ENCODE data around the gene DUSP11. TPM values are rescaled to one million over a fixed set of nuclear protein-coding genes. Genes with fewer than 3 reads are reported as not detected.
"Not testable (repeated sequence)": the region's sequence is repeated elsewhere in the genome, so short reads cannot be mapped to it uniquely, and the experiment has no call there.

DUSP11 gene
- total RNA-seq, 1 donor from 2014 or later, result 29.8 TPM

DNA sequence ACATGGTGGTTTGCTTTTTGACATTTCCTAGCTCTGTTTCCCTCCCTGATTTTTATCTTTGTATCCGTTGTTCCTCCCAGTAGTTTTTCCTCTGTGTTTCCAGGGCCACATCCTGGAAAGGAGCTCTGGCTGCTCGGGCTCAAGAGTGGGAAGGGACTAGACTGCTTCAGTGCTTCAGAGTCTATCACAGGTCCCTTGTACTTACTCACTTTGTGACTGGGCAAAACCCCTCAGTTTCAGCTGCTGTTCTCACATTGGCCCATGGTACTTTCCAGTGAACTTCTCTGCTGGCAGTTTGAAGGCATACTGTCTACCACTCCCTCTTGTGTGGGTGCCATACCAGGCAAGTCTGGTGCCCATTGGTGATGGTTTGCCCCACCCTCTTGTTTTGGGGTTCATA lies 41.3 kb upstream of the DUSP11 start:
- H3K27me3 ChIP-seq (ENCODE audit: control insufficient read depth, insufficient read depth, low read length), result no peaks in the 10 kb centered on the region
- no peak for DNase-seq (ENCODE audit: low read depth)
- no peaks in the 10 kb centered on the region for H3K36me3 ChIP-seq (ENCODE audit: control insufficient read depth, insufficient read depth, low read length)
- H3K4me3 ChIP-seq (ENCODE audit: low read depth, low read length), result no peak overlapping the region
- no peak for TF ChIP-seq CTCF (IDR thresholded peaks at IDR 0.05; ENCODE audit: insufficient read depth, low read length, poor library complexity, severe bottlenecking)

DNA sequence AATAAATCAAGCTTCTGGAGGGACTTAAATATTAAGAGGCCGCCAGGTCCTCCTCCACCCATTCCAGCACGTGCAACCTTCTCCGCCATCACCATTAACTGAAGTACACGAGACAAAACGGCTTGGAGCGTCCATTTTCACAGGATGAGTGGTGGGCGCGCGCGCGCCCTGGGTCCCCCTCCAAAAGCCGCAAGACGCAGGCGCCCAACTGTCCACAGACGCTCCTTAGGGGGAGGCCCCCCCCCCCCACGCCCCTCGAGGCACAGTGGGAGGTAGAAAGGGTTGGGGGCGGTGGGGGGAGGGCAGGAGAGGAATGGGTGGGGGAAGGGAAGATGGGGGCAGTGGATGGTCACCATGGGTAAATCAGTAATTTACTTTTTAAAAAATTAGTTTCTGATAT lies 38.4 kb upstream of the DUSP11 start:
- no peaks in the 10 kb centered on the region for H3K27me3 ChIP-seq (ENCODE audit: control insufficient read depth, insufficient read depth, low read length)
- no peak for DNase-seq (ENCODE audit: low read depth)

DNA sequence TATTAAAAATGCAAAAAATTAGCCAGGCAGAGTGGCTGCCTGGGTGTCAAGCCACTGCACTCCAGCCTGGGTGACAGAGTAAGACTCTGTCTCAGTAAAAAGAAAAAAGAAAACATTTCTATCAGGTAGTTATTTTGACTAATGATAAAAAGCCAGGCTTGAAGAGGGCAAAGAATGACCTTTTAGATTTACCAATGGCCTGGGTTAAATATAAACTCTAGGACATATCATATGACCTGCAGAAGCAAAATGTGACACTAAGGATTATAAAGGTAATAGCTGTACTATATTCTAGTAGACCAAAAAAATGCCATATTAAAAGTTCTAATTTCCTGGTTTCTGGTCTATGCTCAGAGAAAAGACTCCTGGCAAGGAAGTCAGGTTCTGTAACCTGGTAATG lies 32.7 kb upstream of the DUSP11 start:
- no peak for TF ChIP-seq CTCF (IDR thresholded peaks at IDR 0.05; ENCODE audit: insufficient read depth, low read length, poor library complexity, severe bottlenecking)
- Histone ChIP-seq H3K27me3 (ENCODE audit: control insufficient read depth, insufficient read depth, low read length) (no peaks in the 10 kb centered on the region), H3K36me3 (ENCODE audit: control insufficient read depth, insufficient read depth, low read length) (no peaks in the 10 kb centered on the region), H3K4me3 (ENCODE audit: low read depth, low read length) (no peak overlapping the region)
- no peak for DNase-seq (ENCODE audit: low read depth)

More for the DNA sequence above, 38.4 kb upstream of the DUSP11 start:
- H3K4me3 ChIP-seq (ENCODE audit: low read depth, low read length), result no peak overlapping the region
- H3K36me3 ChIP-seq (ENCODE audit: control insufficient read depth, insufficient read depth, low read length), result no peaks in the 10 kb centered on the region
- TF ChIP-seq CTCF (IDR thresholded peaks at IDR 0.05; ENCODE audit: insufficient read depth, low read length, poor library complexity, severe bottlenecking), result no peak

GRCh38 chr2:73811878-73812277 lies 32.0 kb upstream of the DUSP11 start:
- no peak for TF ChIP-seq CTCF (IDR thresholded peaks at IDR 0.05; ENCODE audit: insufficient read depth, low read length, poor library complexity, severe bottlenecking)
- Histone ChIP-seq H3K4me3 (ENCODE audit: low read depth, low read length) (no peak overlapping the region), H3K36me3 (ENCODE audit: control insufficient read depth, insufficient read depth, low read length) (no peaks in the 10 kb centered on the region), H3K27me3 (ENCODE audit: control insufficient read depth, insufficient read depth, low read length) (no peaks in the 10 kb centered on the region)
- DNase-seq (ENCODE audit: low read depth), result no peak

DNA sequence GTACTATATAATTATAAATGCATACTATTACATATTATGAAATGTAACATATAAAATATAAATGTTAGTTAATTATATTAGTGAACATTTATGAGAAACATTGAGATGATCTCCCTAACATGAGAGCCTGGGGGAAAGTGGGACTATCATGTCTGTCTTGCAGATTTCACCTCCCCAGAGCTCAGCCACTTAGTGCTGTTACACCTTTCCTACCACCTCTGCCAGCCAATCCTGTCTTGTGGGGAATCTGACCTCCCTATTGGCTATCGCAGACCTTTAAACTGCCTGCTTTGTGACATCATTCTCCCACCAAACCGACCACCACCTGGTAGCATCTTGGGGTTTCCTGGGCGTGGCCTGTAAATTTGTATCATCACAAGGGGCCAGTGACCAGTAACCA lies 4.0 kb upstream of the DUSP11 start, which contains the start of gene C2orf78:
Gene C2orf78 (plus strand): TSS at position 301 of the 400 bp plus-strand sequence. CDS start 127 bp downstream, outside the sequence.
- DNase-seq (ENCODE audit: low read depth); H3K27me3 ChIP-seq (ENCODE audit: control insufficient read depth, insufficient read depth, low read length); H3K36me3 ChIP-seq (ENCODE audit: control insufficient read depth, insufficient read depth, low read length); H3K4me3 ChIP-seq (ENCODE audit: low read depth, low read length): not testable (repeated sequence)

DNA sequence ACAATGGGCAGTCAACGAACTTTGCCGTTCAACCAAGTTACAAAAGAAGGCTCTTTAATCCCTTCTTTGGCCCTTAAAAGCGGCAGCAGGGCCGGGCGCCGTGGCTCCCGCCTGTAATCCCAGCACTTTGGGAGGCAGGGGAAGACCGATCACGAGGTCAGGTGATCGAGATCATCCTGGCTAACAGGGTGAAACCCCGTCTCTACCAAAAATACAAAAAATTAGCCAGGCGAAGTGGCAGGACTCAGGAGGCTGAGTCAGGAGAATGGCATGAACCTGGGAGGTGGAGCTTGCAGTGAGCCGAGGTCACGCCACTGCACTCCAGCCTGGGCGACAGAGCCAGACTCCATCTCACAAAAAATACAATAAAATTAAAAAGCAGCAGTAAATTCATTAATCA lies 3.5 kb upstream of the DUSP11 start:
- not testable (repeated sequence) for DNase-seq (ENCODE audit: low read depth); H3K4me3 ChIP-seq (ENCODE audit: low read depth, low read length); H3K27me3 ChIP-seq (ENCODE audit: control insufficient read depth, insufficient read depth, low read length); H3K36me3 ChIP-seq (ENCODE audit: control insufficient read depth, insufficient read depth, low read length)

GRCh38 chr2:73780237-73780582 lies 307 bp upstream of the DUSP11 start:
- no peaks in the 10 kb centered on the region for H3K27me3 ChIP-seq (ENCODE audit: control insufficient read depth, insufficient read depth, low read length)

GRCh38 chr2:73778867-73779466 lies 936 bp downstream of the DUSP11 start:
- H3K27me3 ChIP-seq (ENCODE audit: control insufficient read depth, insufficient read depth, low read length); H3K36me3 ChIP-seq (ENCODE audit: control insufficient read depth, insufficient read depth, low read length); DNase-seq (ENCODE audit: low read depth): not testable (repeated sequence)
- peak overlapping the region; percentile 56 for H3K4me3 ChIP-seq (ENCODE audit: low read depth, low read length)

More at GRCh38 chr2:73780237-73780582, 307 bp upstream of the DUSP11 start:
- no peaks in the 10 kb centered on the region for H3K36me3 ChIP-seq (ENCODE audit: control insufficient read depth, insufficient read depth, low read length)
- TF ChIP-seq CTCF (IDR thresholded peaks at IDR 0.05; ENCODE audit: insufficient read depth, low read length, poor library complexity, severe bottlenecking), result no peak
- DNase-seq (ENCODE audit: low read depth), result no peak
- peak overlapping the region; percentile 56 for H3K4me3 ChIP-seq (ENCODE audit: low read depth, low read length)
